CD4-positive, alpha-beta T cell treated with Interleukin-4 for 1 hour (primary cell): ENCODE data around the gene HSDL2.
A peak's percentile ranks its signal among the peaks of the same experiment; 100 is the strongest.
"Not testable (repeated sequence)": the region's sequence is repeated elsewhere in the genome, so short reads cannot be mapped to it uniquely, and the experiment has no call there.

Experiments
- DNase-seq, 2 donors: peaks; one replicate each; pipeline ENCODE4 v3.0.0-alpha.2; 2020 to 2022

HSDL2 gene

GRCh38 chr9:112380102-112380824 lies at the start of gene HSDL2:
Gene HSDL2 (plus strand): TSS chr9:112380108. CDS start chr9:112380164, 56 bp downstream.
- DNase-seq = no peak

DNA sequence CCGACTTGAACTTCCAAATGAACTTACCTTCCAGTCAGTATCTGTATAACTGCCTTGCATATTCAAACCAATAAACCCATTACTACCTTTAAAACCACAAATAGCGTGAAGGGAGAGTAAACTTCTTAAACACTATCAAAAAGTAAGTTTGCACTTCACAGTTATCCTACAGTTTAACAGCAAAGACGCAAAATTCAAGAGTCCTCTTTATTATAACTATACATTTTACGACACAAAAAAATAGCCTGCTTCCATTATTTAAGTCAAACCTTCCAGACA lies 48.3 kb upstream of the HSDL2 start:
- DNase-seq = peak in 1 of 2 donors; percentile 15

DNA sequence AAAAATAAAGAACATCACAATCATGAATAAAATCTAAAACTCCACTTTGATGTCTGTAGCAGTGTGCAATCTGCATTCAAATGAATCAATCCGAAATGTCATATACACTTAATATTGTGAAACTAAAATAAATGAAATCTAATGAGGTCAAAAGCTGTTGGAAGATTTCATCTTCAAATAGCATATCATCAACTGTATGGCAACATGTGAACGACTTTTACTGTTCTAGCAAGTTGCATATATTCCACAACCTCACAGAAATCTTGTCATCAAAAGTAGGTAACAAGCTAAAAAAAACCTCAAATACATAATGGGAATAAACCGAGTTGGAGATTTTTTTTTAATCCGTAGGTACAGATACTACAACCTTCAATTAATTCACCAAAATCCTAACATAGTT lies 47.7 kb upstream of the HSDL2 start:
- DNase-seq = peak in 1 of 2 donors; percentile 15

DNA sequence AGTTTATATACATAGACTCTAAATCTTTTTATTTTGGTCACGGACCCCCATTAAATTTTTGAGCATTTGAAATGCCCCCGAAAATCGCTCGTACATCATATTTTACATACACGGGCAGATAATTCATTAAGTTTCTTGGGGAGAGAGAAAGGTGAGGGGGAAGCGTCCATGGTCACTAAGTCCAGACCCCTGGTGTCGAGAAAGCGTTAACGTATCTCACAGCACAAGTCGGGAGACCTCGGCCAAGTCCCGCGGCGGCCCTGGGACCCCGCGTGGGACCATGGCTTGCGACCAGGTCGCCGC lies 47.3 kb upstream of the HSDL2 start:
- DNase-seq = no peak

DNA sequence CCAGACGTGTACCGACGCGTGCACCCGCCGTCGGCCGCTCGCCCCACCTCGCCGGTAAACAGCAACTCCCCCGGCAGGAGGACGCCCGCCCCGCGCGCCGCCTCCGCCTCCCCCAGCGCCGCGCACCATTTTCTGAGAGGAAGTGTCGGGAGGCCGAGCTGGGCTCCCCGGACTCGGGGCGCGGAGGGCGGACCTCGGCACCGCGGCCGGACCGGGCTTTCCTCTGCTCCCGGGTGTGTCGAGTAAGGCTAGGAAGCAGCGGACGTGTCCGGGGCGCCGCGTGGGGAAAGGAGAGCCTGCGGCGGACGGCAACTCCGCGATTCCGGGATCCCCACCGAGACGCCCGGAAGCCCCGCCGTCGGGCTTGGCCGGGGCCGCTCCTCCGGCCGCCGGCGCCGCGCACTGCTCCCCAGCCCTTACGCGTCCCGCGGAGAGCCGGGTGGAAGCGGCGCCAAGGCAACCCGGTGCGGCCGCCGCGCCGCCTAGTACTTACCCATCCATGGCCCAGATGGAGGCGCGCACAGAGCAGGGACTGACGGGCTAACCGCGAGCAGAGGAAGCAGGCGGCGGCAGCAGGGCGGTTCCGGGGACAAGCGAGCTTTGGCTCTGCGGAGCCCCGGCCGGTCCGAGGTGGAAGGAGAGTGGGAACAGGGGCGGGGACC lies 46.8 kb upstream of the HSDL2 start, which contains the start of gene PTBP3:
PTBP3 (minus strand) TSS at position 643 of the 662 bp plus-strand sequence. CDS start 35,754 bp downstream, outside the sequence.
- DNase-seq = peak; percentile 80 to 81

DNA sequence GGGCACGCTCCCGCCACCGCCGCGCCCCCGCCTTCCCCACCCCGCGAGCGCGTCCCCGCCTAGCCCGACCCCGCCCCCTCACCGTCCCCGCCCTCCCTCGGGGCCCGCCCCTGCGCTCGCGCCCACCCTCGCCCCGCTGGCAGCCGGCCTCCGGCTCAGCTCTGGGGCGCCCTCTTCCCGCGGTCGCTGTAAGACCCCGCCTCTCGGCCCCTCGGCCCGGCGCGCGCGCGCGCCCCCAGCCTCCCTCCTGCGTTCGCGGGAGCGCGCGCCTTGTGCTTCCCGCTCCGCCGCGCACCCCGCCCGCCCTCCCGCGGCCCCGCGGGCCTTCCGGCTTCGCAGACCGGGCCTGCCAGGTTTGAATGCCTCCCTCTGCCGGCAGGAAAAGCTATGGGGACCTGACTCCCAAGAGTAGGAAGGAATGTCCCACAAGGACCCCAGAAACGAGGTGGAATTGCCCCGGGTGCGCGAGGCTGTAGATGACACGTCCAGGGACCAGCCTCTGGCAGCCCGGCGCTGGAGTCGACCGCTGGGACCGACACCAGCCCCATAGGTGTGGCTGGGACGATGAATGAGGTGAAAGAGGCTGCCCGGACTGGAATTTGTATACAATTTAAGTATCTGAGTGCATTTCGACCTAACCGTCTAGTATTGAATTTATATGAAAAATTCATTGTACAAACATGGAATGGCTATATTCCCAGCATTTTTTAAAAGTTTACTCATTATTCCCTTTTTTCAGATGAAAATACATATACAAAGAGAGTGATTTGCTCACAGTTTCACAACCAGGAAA lies 46.1 kb upstream of the HSDL2 start:
- peak; percentile 94 to 95 for DNase-seq

DNA sequence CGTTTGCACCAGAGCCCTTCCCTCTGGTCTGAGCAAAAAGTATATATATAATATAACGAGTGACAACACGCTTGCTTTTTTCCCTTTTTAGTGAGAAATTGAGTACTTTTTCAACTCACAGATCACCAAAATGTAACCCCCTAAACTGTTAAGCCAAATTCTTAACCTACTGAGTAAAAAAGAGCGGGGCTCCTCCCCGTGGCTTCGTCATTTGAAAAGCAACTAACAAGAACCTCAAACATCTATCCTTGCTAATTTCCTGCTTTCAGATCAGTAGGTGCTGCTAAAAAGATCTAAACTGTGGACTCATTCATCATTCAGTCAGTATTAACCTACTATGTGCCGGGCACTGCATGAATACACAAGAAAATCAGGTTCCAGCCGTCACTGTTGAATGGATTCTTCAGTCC lies 45.5 kb upstream of the HSDL2 start:
- peak; percentile 45 to 61 for DNase-seq

DNA sequence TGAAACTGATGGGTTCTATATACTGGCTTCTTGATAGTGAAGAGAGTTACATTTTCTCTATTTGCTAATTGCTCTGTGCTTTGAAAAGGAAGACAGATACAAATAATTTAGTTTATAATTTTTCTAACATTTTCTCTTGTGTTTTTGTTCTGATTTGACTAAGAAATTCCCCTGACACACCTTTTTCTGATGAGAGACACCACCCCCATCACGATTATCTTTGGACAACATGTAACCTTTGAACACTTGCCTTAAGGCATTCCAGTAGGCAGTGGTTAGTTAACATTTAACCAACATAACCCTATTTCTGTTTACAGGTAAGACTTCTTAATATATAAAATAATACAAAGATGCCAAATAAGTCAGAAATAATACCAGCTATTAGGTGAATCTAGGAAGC lies 42.4 kb upstream of the HSDL2 start:
- no peak for DNase-seq

DNA sequence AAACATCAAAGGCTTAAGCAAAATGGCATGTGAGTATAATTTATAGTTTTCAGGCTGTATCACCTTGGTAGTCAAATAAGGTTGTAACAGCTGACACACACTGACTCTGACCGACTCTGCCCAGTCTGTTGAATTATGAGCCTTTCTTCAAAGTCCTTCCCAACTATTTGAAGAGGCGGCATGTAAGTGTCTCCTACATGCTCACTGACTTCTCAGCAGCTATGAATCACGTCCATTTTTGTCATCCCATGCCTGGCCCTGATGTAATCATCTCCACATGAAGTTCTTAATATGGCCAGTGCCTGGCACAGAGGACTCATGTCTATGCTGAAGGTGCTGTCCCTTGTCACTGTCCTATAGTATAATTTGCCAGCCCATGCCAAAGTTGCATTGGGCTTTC lies 41.3 kb upstream of the HSDL2 start:
- DNase-seq = no peak

DNA sequence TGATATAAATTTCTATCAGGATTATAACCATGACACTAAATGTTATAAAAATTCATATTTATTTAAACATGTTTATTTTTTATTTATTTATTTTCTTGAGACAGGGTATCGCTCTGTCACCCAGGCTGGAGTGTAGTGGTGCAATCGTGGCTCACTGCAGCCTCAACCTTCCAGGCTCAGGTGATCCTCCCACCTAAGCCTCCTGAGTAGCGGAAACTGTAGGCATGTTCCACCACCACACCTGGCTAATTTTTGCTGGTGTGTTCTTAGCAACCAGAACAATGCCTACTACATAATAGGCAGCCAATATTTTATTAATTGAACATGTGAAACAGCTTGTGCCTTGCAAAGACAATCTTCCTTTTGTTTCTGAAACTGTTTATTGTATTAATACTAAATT lies 40.0 kb upstream of the HSDL2 start:
- DNase-seq = no peak

DNA sequence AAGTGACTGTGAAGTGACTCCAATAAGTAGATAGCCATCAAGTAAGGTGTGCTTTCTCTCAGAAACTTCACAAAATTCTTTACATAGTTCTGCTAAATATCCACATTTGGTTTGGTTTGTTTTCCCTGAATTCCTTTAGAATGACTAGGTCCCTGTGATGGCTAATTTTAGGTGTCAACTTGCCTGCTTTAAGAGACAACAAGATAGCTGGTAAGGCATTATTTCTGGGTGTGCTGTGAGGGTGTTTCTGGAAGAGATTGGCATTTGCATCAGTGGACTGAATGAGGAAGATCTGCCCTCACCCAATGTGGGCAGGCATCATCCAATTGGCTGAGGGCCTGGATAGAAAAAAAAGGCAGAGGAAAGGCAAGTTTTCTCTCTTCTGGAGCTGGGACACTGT lies 38.2 kb upstream of the HSDL2 start:
- DNase-seq = no peak

GRCh38 chr9:112348257-112349007 lies 31.5 kb upstream of the HSDL2 start:
- peak; percentile 78 to 80 for DNase-seq

DNA sequence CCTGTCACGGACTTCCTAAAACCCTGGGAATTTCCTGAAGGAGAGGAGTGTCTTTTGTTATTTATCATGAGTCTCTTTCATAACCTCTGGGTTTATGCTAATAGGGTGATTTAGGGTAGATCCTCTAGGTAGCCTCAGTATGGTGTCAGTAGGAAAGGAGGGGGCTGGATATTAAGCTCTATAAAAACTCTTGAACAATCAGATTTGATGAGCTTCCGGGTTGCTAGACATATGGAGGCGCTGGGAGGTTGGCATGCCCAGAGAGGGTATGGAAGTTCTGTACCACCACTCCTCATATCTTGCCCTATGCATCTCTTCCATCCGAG lies 30.9 kb upstream of the HSDL2 start:
- no peak for DNase-seq

- no peak for DNase-seq
These were observed 28.7 kb upstream of the HSDL2 start for GRCh38 chr9:112351184-112351583.

DNA sequence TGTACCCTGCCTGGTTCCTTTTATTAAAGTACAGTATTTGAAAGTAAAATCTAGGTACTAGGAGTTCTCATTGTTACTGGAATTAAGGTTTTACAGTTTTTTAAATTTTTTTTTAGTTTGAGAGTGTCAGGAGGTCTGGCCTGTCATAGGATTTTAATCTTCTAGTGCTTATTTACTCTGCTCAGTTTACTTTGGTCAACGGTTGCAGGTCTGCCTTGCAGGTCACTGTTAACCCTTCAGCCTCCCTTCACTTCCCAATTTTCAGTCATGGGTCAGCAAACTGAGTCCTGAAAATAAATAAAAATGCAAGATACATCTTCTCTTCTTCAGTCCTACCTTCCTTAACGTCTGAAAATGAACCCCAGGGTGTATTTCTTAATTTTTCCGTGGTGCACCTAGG lies 27.7 kb upstream of the HSDL2 start:
- no peak for DNase-seq

DNA sequence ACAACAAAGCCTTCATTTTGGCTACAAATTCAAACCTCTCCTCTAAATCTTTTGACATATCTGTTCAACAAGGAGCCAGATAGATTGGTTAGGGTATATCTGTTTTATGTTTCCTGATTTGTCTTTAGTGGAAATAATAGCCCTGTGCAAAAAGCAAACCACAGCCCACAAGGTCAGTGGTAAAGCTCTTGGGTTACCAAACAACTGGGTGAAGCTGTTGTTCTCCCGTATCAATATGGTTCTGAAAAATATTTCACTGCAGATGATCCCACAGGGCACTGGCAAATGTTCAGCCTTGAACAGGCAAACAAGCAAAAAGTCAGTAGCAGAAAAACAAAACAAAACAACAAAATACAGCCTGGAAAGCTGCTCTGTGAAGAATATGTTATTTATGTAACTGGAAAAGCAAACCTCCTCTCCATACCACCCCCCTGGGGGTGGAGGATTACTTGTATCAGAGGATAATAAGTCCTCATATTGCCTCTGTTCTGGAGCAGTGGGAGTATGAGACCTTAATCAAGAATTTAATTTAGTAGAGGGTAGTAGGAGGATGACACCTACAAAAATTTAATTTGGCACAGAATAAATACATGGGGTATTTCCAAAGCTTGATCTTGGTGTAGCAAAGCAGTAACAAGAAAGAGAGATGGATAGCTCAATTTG lies 25.7 kb upstream of the HSDL2 start:
- no peak for DNase-seq

- no peak for DNase-seq
These were observed 24.4 kb upstream of the HSDL2 start for GRCh38 chr9:112355427-112355897.

GRCh38 chr9:112360047-112360804 lies 19.7 kb upstream of the HSDL2 start:
- no peak for DNase-seq

DNA sequence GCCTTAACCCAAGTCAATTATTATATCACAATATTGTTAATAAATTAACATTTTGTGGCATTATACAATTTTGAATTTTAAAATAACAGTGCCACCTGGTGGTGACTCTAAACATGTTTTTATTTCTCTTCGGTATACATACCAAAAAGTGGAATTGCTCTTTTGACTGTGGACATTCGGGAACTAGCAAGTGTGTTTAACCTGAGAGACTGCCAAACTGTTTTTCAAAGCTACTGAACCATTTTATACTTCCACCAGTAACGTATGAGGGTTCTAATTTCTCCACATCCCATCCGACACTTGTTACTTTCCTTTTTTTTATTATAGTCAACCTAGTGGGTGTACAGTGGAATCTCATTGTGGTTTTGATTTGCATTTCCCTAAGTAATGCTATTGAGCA lies 18.3 kb upstream of the HSDL2 start:
- peak in 1 of 2 donors; percentile 63 for DNase-seq

- DNase-seq = no peak
These were observed 15.1 kb upstream of the HSDL2 start for GRCh38 chr9:112364761-112365160.

DNA sequence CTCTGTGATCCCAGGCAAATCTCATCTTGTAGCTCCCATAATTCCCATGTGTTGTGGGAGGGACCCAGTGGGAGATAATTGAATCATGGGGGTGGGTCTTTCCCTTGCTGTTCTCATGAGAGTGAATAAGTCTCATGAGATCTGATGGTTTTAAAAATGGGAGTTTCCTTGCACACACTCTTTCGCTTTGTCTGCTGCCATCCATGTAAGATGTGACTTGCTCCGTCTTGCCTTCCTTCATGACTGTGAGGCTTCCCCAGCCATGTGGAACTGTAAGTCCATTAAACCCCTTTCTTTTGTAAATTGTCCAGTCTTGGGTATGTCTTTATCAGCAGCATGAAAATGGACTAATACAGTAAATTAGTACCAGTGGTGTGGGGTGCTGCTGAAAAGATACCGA lies 14.7 kb upstream of the HSDL2 start:
- not testable (repeated sequence) for DNase-seq

DNA sequence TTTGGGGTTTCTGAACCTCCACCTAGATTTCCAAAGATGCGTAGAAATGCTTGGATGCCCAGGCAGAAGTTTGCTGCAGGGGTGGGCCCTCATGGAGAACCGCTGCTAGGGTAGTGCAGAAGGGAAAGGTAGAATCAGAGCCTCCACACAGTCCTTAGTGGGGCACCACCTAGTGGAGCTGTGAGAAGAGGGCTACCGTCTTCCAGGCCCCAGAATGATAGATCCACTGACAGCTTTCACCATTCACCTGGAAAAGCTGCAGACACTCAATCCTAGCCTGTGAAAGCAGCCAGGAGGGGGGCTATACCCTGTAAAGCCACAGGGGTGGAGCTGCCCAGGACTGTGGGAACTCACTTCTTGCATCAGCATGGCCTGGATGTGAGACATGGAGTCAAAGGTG lies 13.3 kb upstream of the HSDL2 start:
- DNase-seq = no peak
